SK-N-SH (cell line): ENCODE data around the gene SLC45A1. TPM values are rescaled to one million over a fixed set of nuclear protein-coding genes. Genes with fewer than 3 reads are reported as not detected.

Source experiments
- CTCF ChIA-PET: fragments of 300-600, 350-600 bp; formaldehyde crosslinking; extraction: SDS; loops from one replicate; lab custom pipeline; 2021; lab: Yijun Ruan, JAX
- POLR2A ChIA-PET: fragments of 350-600 bp; sonication (Branson Sonifier 250); formaldehyde crosslinking; extraction: SDS; loops from one replicate; lab custom pipeline; 2020; ENCODE audit warnings: antibody characterized with exemption, inconsistent platforms; lab: Yijun Ruan, JAX
- DNase-seq: peaks from one replicate; pipeline ENCODE4 v3.0.0; 2012
- H2AFZ ChIP-seq: fragments of 200-600 bp; sonication (generic); 2 replicates; pipeline ENCODE4 v1.8.1; 2016; ENCODE audit warnings: antibody characterized with exemption, mild to moderate bottlenecking, low read depth
- H3F3A ChIP-seq: fragments of 200-600 bp; sonication (generic); replicated peaks from 2 replicates; pipeline ENCODE3; 2016; ENCODE audit warnings: antibody characterized with exemption, mild to moderate bottlenecking; ENCODE audit not compliant: insufficient read depth
- H3K27ac ChIP-seq, 2 experiments: fragments of 200-500 bp in 1 of 2; fragments of 200-600 bp in 1 of 2; sonication (Bioruptor generic) in 1 of 2; sonication (generic), shearing (Covaris generic) in 1 of 2; 2 replicates each; pipeline versions ENCODE4 v1.5.1 to v1.6.1; 2014 to 2016; ENCODE audit warnings: low read depth in 2 of 2, inconsistent platforms in 1 of 2, low read length in 1 of 2, mild to moderate bottlenecking in 1 of 2, mixed read lengths in 1 of 2
- H3K27me3 ChIP-seq: fragments of 200-600 bp; sonication (generic), shearing (Covaris generic); 2 replicates; pipeline ENCODE4 v1.6.1; 2016; ENCODE audit warnings: mixed run types; ENCODE audit not compliant: insufficient read depth
- H3K36me3 ChIP-seq, 2 experiments: fragments of 200-500 bp in 1 of 2; fragments of 200-600 bp in 1 of 2; sonication (Bioruptor generic) in 1 of 2; sonication (generic) in 1 of 2; replicated peaks in 1 of 2; 2 replicates each; pipeline versions ENCODE3 to v1.5.1; 2014 to 2016; ENCODE audit warnings: low read length in 1 of 2, mild to moderate bottlenecking in 1 of 2; ENCODE audit not compliant: insufficient read depth in 2 of 2, control insufficient read depth in 1 of 2
- H3K4me1 ChIP-seq, 2 experiments: fragments of 200-500 bp in 1 of 2; fragments of 200-600 bp in 1 of 2; sonication (Bioruptor generic) in 1 of 2; sonication (generic), shearing (Covaris generic) in 1 of 2; 2 replicates each; pipeline versions ENCODE4 v1.5.1 to v1.6.1; 2014 to 2016; ENCODE audit warnings: low read depth in 1 of 2, low read length in 1 of 2, mixed run types in 1 of 2; ENCODE audit not compliant: insufficient read depth in 2 of 2, control insufficient read depth in 1 of 2
- H3K4me2 ChIP-seq: fragments of 200-600 bp; sonication (generic), shearing (Covaris generic); 2 replicates; pipeline ENCODE4 v1.6.1; 2017; ENCODE audit warnings: mixed run types
- H3K4me3 ChIP-seq, 2 experiments: fragments of 200-500 bp in 1 of 2; fragments of 200-600 bp in 1 of 2; sonication (Bioruptor generic) in 1 of 2; sonication (generic), shearing (Covaris generic) in 1 of 2; 2 replicates each; pipeline versions ENCODE4 v1.5.1 to v1.8.1; 2014 to 2016; ENCODE audit warnings: low read depth in 2 of 2, inconsistent platforms in 1 of 2, low read length in 1 of 2, mild to moderate bottlenecking in 1 of 2, mixed read lengths in 1 of 2, moderate library complexity in 1 of 2
- H3K79me2 ChIP-seq: fragments of 200-600 bp; sonication (generic); 2 replicates; pipeline ENCODE4 v1.8.1; 2017; ENCODE audit warnings: mild to moderate bottlenecking; ENCODE audit not compliant: insufficient read depth
- H3K9ac ChIP-seq: fragments of 200-600 bp; sonication (generic); 2 replicates; pipeline ENCODE4 v1.6.1; 2017; ENCODE audit warnings: mixed run types
- H3K9me2 ChIP-seq: fragments of 200-600 bp; sonication (generic); 2 replicates; pipeline ENCODE4 v1.6.1; 2017; ENCODE audit warnings: mixed run types
- H3K9me3 ChIP-seq: fragments of 200-600 bp; sonication (generic); 2 replicates; pipeline ENCODE4 v1.6.1; 2017; ENCODE audit warnings: mixed run types, mild to moderate bottlenecking, moderate library complexity
- H4K20me1 ChIP-seq: fragments of 200-600 bp; sonication (generic); 2 replicates; pipeline ENCODE4 v1.6.1; 2017; ENCODE audit warnings: mild to moderate bottlenecking, mixed run types; ENCODE audit not compliant: insufficient read depth
- CHD2 ChIP-seq: fragments of 150-350 bp; IDR thresholded peaks from 2 replicates; pipeline ENCODE4 v1.6.1; 2018; ENCODE audit warnings: low read length; ENCODE audit not compliant: partially characterized antibody
- ELF1 ChIP-seq: IDR thresholded peaks from 2 replicates; pipeline ENCODE4 v1.4.0; 2012
- EP300 ChIP-seq, 2 experiments: IDR thresholded peaks; 2 replicates each; pipeline versions ENCODE4 v1.4.0 to v1.6.1; 2012; ENCODE audit warnings: borderline replicate concordance in 1 of 2, low read depth in 1 of 2, low read length in 1 of 2
- EZH2phosphoT487 ChIP-seq: fragments of 200-600 bp; sonication (generic); IDR thresholded peaks from 2 replicates; pipeline ENCODE4 v1.6.1; 2017; ENCODE audit warnings: low read depth, mixed run types, mild to moderate bottlenecking, antibody characterized with exemption, moderate library complexity, borderline replicate concordance
- FOXJ3 ChIP-seq: sonication (generic); formaldehyde crosslinking; IDR thresholded peaks from 2 replicates; pipeline ENCODE4 v1.5.1; 2020; ENCODE audit warnings: mild to moderate bottlenecking, missing genetic modification reagents
- GABPA ChIP-seq: IDR thresholded peaks from 2 replicates; pipeline ENCODE4 v1.4.0; 2012; ENCODE audit warnings: low read depth, mild to moderate bottlenecking
- GATA2 ChIP-seq: sonication (generic); formaldehyde crosslinking; IDR thresholded peaks from 2 replicates; pipeline ENCODE4 v1.5.0; 2020; ENCODE audit warnings: mild to moderate bottlenecking, missing genetic modification reagents
- NFIC ChIP-seq: IDR thresholded peaks from 2 replicates; pipeline ENCODE4 v1.4.0; 2012; ENCODE audit warnings: borderline replicate concordance
- NRF1 ChIP-seq: IDR thresholded peaks from 2 replicates; pipeline ENCODE4 v1.6.1; 2012; ENCODE audit warnings: low read depth, mild to moderate bottlenecking, low read length
- RAD21 ChIP-seq: IDR thresholded peaks from 2 replicates; pipeline ENCODE4 v1.6.1; 2012; ENCODE audit warnings: mild to moderate bottlenecking, low read length
- RCOR1 ChIP-seq: fragments of 150-350 bp; IDR thresholded peaks from 2 replicates; pipeline ENCODE4 v1.6.1; 2017; ENCODE audit warnings: antibody characterized with exemption, low read length
- RFX5 ChIP-seq: IDR thresholded peaks from 2 replicates; pipeline ENCODE4 v1.6.1; 2012; ENCODE audit warnings: mild to moderate bottlenecking, improper control_type of control experiment, low read length
- RXRA ChIP-seq: IDR thresholded peaks from 2 replicates; pipeline ENCODE4 v1.4.0; 2012; ENCODE audit warnings: low read depth, mild to moderate bottlenecking, borderline replicate concordance
- SIN3A ChIP-seq: IDR thresholded peaks from 2 replicates; pipeline ENCODE4 v1.6.1; 2012; ENCODE audit warnings: low read depth, mild to moderate bottlenecking, low read length, moderate library complexity, borderline replicate concordance
- SMC3 ChIP-seq: IDR thresholded peaks from 2 replicates; pipeline ENCODE4 v1.6.1; 2012; ENCODE audit warnings: low read depth, low read length, improper control_type of control experiment
- YY1 ChIP-seq: IDR thresholded peaks from 2 replicates; pipeline ENCODE4 v1.4.0; 2012; ENCODE audit warnings: low read depth, mild to moderate bottlenecking
- WGBS: methylation state at CpG from one replicate; pipeline ENCODE4 v1.1.6; 2017; ENCODE audit warnings: low lambda C conversion rate; 5-methylcytosine and 5-hydroxymethylcytosine counted together
- polyA plus RNA-seq, 3 experiments: library from polyadenylated mRNA; depleted of rRNA; stranded (reverse); fragments of >200 nt; gene quantifications; 2 replicates each; pipeline ENCODE4 v1.2.3, GENCODE V29; 2012
- TF ChIP-seq, protein P1 (sequence below): IDR thresholded peaks from 2 replicates; pipeline ENCODE4 v1.4.0; 2012; ENCODE audit warnings: low read depth, borderline replicate concordance
- TF ChIP-seq, protein P2 (sequence below): IDR thresholded peaks from 2 replicates; pipeline ENCODE4 v1.4.0; 2012; ENCODE audit warnings: low read depth, borderline replicate concordance
- TF ChIP-seq, protein P3 (sequence below): IDR thresholded peaks from 2 replicates; pipeline ENCODE4 v1.4.0; 2012; ENCODE audit warnings: low read depth
- TF ChIP-seq, protein P4 (sequence below): IDR thresholded peaks from 2 replicates; pipeline ENCODE4; 2012

SLC45A1 gene
- polyA plus RNA-seq, 1 of the 3 experiments (the other 2 are of a cell fraction), result 2.5 TPM

DNA sequence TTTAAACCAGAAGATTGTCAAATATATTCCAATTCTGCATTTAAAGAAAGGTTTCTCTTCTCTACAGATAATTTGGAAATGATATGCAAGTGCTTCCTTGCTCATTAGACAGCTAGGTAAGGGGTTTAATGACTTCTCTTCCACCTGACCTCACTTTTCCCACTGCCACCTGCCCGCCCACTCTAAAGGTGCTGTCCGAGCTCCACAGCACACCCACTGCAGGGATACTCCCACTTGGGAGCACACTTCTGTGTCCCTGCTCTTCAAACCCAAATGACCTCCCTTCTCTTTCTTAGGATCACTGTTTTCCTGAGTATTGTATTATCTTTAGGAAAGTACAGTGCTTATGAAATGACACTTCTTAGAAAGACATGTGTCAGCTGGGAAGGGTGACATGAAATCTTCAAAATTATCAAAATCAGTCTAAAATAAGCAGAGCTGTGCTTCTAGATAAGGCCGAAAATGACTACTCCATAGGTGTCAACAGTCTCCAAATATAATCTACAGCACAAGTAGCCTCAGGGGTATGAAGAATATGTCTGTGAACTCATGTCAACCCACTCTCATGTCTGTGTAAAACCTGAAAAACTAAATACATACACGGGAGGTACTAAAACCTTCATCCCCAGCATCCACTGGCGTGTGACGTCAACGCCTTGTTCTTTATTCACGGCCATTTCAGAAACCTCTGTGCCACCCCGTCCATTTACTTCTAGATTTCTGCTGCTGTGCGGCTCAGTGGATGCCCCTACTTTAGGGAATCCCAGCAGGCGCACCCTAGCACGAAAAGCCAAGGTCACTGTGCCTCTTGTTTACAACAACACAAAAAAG lies 71.0 kb downstream of the SLC45A1 start:
- Histone ChIP-seq H3K36me3 (peaks cover 3 to 32% of the 10 kb centered on the region in 2 experiments), H3K4me3 (no peak overlapping the region), H2AFZ (no peak overlapping the region), H3K4me2 (no peak overlapping the region), H4K20me1 (peaks cover 19% of the 10 kb centered on the region), H3K79me2 (peaks cover 84% of the 10 kb centered on the region), H3K27me3 (no peaks in the 10 kb centered on the region), H3K9me3 (no peaks in the 10 kb centered on the region), H3K9me2 (no peaks in the 10 kb centered on the region), H3K4me1 (peaks cover 14 to 21% of the 10 kb centered on the region in 2 experiments; a peak in 3 of 4 replicates), H3K27ac (no peak overlapping the region), H3K9ac (no peak overlapping the region), H3F3A (peaks cover 19% of the 10 kb centered on the region)
- ChIA-PET POLR2A (no interaction called here), CTCF (interaction anchor here (1.1 kb wide), 1 partner anchor 74 kb away, joined by 3 read pairs; no protein-coding TSS in a partner anchor)
- no peak for DNase-seq
- WGBS, result 92% methylated on average over 12 of the region's 12 CpGs
- TF ChIP-seq SMC3 (no peak), SIN3A (no peak), GATA2 (no peak), EZH2phosphoT487 (no peak), RXRA (no peak), RAD21 (no peak), NRF1 (no peak), CHD2 (no peak), RFX5 (no peak), ELF1 (no peak), RCOR1 (no peak), FOXJ3 (CRISPR knock-in tag) (no peak), NFIC (no peak), GABPA (no peak), YY1 (no peak), EP300 (IDR thresholded peaks at IDR 0.05; ENCODE audit: borderline replicate concordance in 1 of 2, low read depth in 1 of 2, low read length in 1 of 2) (no peak)
- TF ChIP-seq, protein P1, sequence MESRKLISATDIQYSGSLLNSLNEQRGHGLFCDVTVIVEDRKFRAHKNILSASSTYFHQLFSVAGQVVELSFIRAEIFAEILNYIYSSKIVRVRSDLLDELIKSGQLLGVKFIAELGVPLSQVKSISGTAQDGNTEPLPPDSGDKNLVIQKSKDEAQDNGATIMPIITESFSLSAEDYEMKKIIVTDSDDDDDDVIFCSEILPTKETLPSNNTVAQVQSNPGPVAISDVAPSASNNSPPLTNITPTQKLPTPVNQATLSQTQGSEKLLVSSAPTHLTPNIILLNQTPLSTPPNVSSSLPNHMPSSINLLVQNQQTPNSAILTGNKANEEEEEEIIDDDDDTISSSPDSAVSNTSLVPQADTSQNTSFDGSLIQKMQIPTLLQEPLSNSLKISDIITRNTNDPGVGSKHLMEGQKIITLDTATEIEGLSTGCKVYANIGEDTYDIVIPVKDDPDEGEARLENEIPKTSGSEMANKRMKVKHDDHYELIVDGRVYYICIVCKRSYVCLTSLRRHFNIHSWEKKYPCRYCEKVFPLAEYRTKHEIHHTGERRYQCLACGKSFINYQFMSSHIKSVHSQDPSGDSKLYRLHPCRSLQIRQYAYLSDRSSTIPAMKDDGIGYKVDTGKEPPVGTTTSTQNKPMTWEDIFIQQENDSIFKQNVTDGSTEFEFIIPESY, result no peak
- TF ChIP-seq, protein P2, sequence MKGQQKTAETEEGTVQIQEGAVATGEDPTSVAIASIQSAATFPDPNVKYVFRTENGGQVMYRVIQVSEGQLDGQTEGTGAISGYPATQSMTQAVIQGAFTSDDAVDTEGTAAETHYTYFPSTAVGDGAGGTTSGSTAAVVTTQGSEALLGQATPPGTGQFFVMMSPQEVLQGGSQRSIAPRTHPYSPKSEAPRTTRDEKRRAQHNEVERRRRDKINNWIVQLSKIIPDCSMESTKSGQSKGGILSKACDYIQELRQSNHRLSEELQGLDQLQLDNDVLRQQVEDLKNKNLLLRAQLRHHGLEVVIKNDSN, result no peak
- TF ChIP-seq, protein P3, sequence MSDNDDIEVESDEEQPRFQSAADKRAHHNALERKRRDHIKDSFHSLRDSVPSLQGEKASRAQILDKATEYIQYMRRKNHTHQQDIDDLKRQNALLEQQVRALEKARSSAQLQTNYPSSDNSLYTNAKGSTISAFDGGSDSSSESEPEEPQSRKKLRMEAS, result no peak
- TF ChIP-seq, protein P4, sequence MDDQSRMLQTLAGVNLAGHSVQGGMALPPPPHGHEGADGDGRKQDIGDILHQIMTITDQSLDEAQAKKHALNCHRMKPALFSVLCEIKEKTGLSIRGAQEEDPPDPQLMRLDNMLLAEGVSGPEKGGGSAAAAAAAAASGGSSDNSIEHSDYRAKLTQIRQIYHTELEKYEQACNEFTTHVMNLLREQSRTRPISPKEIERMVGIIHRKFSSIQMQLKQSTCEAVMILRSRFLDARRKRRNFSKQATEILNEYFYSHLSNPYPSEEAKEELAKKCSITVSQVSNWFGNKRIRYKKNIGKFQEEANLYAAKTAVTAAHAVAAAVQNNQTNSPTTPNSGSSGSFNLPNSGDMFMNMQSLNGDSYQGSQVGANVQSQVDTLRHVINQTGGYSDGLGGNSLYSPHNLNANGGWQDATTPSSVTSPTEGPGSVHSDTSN, result no peak
